HT-29 (cell line): Measurements from ENCODE around the gene GRIN3A. TPM values are rescaled to one million over a fixed set of nuclear protein-coding genes. Genes with fewer than 3 reads are reported as not detected.

Experiments used
- DNase-seq: peaks from one replicate; pipeline ENCODE4 v3.0.0-alpha.2; 2015; ENCODE audit warnings: low spot score
- total RNA-seq: library from RNA; depleted of rRNA; stranded (reverse); fragments of >200 nt; shearing (Covaris generic); gene quantifications from 2 replicates; pipeline ENCODE4 v1.2.3, GENCODE V29; 2014

The GRIN3A gene
- total RNA-seq, 1 experiment from 2014 or later, result not detected

- DNase-seq, result peak; percentile 66
These were observed 33.2 kb downstream of the GRIN3A start for GRCh38 chr9:101705135-101705661.

GRCh38 chr9:101702257-101702656 is 36.2 kb downstream of the GRIN3A start:
- DNase-seq, result no peak

GRCh38 chr9:101693546-101694336 is 44.7 kb downstream of the GRIN3A start:
- DNase-seq, result no peak

- no peak for DNase-seq
These were observed 46.8 kb downstream of the GRIN3A start for GRCh38 chr9:101691657-101692056.

- no peak for DNase-seq
These were observed 49.4 kb downstream of the GRIN3A start for GRCh38 chr9:101689039-101689438.

- DNase-seq, result no peak
These were observed 53.8 kb downstream of the GRIN3A start for GRCh38 chr9:101684665-101685064.

GRCh38 chr9:101683236-101683635 is 55.2 kb downstream of the GRIN3A start:
- no peak for DNase-seq

GRCh38 chr9:101677861-101678260 is 60.6 kb downstream of the GRIN3A start:
- DNase-seq, result no peak

GRCh38 chr9:101675341-101675740 is 63.1 kb downstream of the GRIN3A start:
- DNase-seq, result no peak

- no peak for DNase-seq
These were observed 64.3 kb downstream of the GRIN3A start for GRCh38 chr9:101674165-101674564.

- peak; percentile 78 for DNase-seq
These were observed 64.8 kb downstream of the GRIN3A start for GRCh38 chr9:101673642-101674041.

GRCh38 chr9:101671567-101671966 is 66.9 kb downstream of the GRIN3A start:
- no peak for DNase-seq

GRCh38 chr9:101668421-101668820 is 70.0 kb downstream of the GRIN3A start:
- DNase-seq, result no peak

GRCh38 chr9:101664453-101664852 is 74.0 kb downstream of the GRIN3A start:
- DNase-seq, result no peak

GRCh38 chr9:101652601-101653175 is 85.8 kb downstream of the GRIN3A start:
- no peak for DNase-seq

- DNase-seq, result no peak
These were observed 88.3 kb downstream of the GRIN3A start for GRCh38 chr9:101650142-101650541.

GRCh38 chr9:101648493-101648892 is 90.0 kb downstream of the GRIN3A start:
- no peak for DNase-seq

GRCh38 chr9:101639785-101640665 is 98.4 kb downstream of the GRIN3A start:
- no peak for DNase-seq

GRCh38 chr9:101639311-101639710 is 99.1 kb downstream of the GRIN3A start:
- DNase-seq, result no peak

- no peak for DNase-seq
These were observed 102.2 kb downstream of the GRIN3A start for GRCh38 chr9:101636247-101636646.

- DNase-seq, result no peak
These were observed 103.0 kb downstream of the GRIN3A start for GRCh38 chr9:101635473-101635872.
